KMS-11 (cell line): ENCODE measurements around the gene BCAN.

Experiments
- H2AFZ ChIP-seq: fragments of 200-600 bp; sonication (generic); 2 replicates; pipeline ENCODE4 v1.6.1; 2016; ENCODE audit warnings: antibody characterized with exemption, mixed run types, low read depth
- H3K27ac ChIP-seq: fragments of 200-600 bp; sonication (generic); 2 replicates; pipeline ENCODE4 v1.6.1; 2016; ENCODE audit warnings: mild to moderate bottlenecking, mixed run types
- H3K27me3 ChIP-seq: fragments of 200-600 bp; sonication (generic); 2 replicates; pipeline ENCODE4 v1.6.1; 2017; ENCODE audit warnings: mild to moderate bottlenecking, low read depth, mixed run types, moderate library complexity; ENCODE audit not compliant: insufficient read depth
- H3K36me3 ChIP-seq: fragments of 200-600 bp; sonication (generic); 2 replicates; pipeline ENCODE4 v1.6.1; 2017; ENCODE audit warnings: mild to moderate bottlenecking, mixed run types; ENCODE audit not compliant: insufficient read depth
- H3K4me1 ChIP-seq: fragments of 200-600 bp; sonication (generic); 2 replicates; pipeline ENCODE4 v1.6.1; 2016; ENCODE audit warnings: mild to moderate bottlenecking, low read depth, mixed run types; ENCODE audit not compliant: poor library complexity, severe bottlenecking
- H3K4me2 ChIP-seq: fragments of 200-600 bp; sonication (generic); 2 replicates; pipeline ENCODE4 v1.7.0; 2016; ENCODE audit warnings: mild to moderate bottlenecking, mixed run types
- H3K4me3 ChIP-seq: fragments of 200-600 bp; sonication (generic); IDR thresholded peaks from 2 replicates; pipeline ENCODE4 v1.6.1; 2017; ENCODE audit warnings: low read depth, low read length, mixed read lengths; ENCODE audit not compliant: insufficient read depth
- H3K79me2 ChIP-seq: fragments of 200-600 bp; sonication (generic); 2 replicates; pipeline ENCODE4 v1.6.1; 2016; ENCODE audit warnings: low read depth, mixed run types; ENCODE audit not compliant: insufficient read depth
- H3K9ac ChIP-seq: fragments of 200-600 bp; sonication (generic); 2 replicates; pipeline ENCODE4 v1.6.1; 2016; ENCODE audit warnings: mild to moderate bottlenecking, mixed run types
- H4K20me1 ChIP-seq: fragments of 200-600 bp; sonication (generic); 2 replicates; pipeline ENCODE4 v1.6.1; 2016; ENCODE audit warnings: mild to moderate bottlenecking, mixed run types; ENCODE audit not compliant: insufficient read depth
- TF ChIP-seq, protein P1 (sequence below): fragments of 200-600 bp; sonication (generic); conservative IDR thresholded peaks from 2 replicates; pipeline ENCODE4 v1.6.1; 2017; ENCODE audit warnings: low read depth, mild to moderate bottlenecking, antibody characterized with exemption, low read length, moderate library complexity, mixed read lengths

The BCAN gene

DNA sequence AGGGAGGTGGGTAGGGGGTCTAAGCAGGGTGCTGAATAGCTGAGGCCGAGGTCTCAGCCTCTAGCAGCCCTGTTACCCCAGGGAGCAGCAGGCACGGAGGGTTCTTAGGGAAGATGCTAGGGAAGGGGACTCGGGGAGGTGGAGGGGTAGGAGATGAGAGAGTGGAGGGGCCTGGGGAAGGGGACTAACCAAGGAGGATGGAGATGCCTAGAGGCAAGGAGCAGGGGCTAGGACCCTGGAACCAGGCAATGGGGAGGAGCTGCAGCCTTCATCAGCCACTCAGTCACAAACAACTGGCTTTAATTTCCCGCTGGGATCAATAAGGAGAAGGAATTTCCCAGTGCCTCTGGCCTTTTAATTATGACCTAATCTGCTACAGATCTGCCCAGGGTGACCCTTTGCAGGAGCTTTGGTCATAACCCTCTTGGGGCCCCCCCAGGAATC lies 66.3 kb downstream of the BCAN start:
- no peak overlapping the region for H3K4me3 ChIP-seq
- no peak overlapping the region for H3K4me2 ChIP-seq
- peaks cover 20% of the 10 kb centered on the region for H3K4me1 ChIP-seq
- H3K9ac ChIP-seq: no peak overlapping the region
- no peaks in the 10 kb centered on the region for H3K36me3 ChIP-seq
- TF ChIP-seq, protein P1, sequence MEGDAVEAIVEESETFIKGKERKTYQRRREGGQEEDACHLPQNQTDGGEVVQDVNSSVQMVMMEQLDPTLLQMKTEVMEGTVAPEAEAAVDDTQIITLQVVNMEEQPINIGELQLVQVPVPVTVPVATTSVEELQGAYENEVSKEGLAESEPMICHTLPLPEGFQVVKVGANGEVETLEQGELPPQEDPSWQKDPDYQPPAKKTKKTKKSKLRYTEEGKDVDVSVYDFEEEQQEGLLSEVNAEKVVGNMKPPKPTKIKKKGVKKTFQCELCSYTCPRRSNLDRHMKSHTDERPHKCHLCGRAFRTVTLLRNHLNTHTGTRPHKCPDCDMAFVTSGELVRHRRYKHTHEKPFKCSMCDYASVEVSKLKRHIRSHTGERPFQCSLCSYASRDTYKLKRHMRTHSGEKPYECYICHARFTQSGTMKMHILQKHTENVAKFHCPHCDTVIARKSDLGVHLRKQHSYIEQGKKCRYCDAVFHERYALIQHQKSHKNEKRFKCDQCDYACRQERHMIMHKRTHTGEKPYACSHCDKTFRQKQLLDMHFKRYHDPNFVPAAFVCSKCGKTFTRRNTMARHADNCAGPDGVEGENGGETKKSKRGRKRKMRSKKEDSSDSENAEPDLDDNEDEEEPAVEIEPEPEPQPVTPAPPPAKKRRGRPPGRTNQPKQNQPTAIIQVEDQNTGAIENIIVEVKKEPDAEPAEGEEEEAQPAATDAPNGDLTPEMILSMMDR: no peak
- no peak overlapping the region for H3K27ac ChIP-seq
- H3K27me3 ChIP-seq: peaks cover 75% of the 10 kb centered on the region
- no peaks in the 10 kb centered on the region for H3K79me2 ChIP-seq
- no peak overlapping the region for H2AFZ ChIP-seq
- H4K20me1 ChIP-seq: no peaks in the 10 kb centered on the region

DNA sequence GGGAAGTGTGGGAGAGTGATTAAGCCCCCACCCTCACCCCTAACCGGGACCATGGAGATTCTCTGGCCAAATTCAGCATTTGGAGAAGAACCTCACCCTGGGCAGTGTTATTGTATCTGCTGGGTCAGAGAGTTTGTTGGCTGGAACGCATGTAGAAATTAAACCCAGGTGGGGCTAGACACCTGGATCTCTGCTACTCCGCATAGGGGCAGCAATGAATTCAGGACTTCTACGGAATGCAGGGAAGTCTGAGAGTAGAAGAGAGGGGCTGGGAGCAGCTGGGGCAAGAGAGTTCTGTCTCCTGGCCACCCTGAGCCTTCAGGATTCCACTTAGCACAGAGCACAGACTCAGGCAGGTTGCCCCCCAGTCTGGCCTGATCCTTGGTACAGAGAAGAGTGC lies 67.1 kb downstream of the BCAN start:
- no peak overlapping the region for H3K27ac ChIP-seq
- no peaks in the 10 kb centered on the region for H3K36me3 ChIP-seq
- TF ChIP-seq, protein P1: no peak
- H3K4me1 ChIP-seq: peaks cover 20% of the 10 kb centered on the region
- H3K27me3 ChIP-seq: peaks cover 67% of the 10 kb centered on the region
- no peak overlapping the region for H2AFZ ChIP-seq
- H3K9ac ChIP-seq: no peak overlapping the region
- H3K79me2 ChIP-seq: no peaks in the 10 kb centered on the region
- H3K4me2 ChIP-seq: no peak overlapping the region
- H3K4me3 ChIP-seq: no peak overlapping the region
- no peaks in the 10 kb centered on the region for H4K20me1 ChIP-seq
